ENCODE results near the gene GLI1. TPM values are rescaled to one million over a fixed set of nuclear protein-coding genes. Genes with fewer than 3 reads are reported as not detected.

Gene GLI1
- total RNA-seq, 4 donors from 2014 or later: 1.5 to 3.7 (median 2.9) TPM; not detected in 1

- no peak for TF ChIP-seq CTCF (IDR thresholded peaks at IDR 0.05; ENCODE audit: low read depth)
Measured at GRCh38 chr12:57475271-57476161, 15.9 kb downstream of the GLI1 start.

- no peak for TF ChIP-seq CTCF (IDR thresholded peaks at IDR 0.05; ENCODE audit: low read depth)
Measured at GRCh38 chr12:57476162-57476992, 16.8 kb downstream of the GLI1 start.

- no peak for TF ChIP-seq CTCF (IDR thresholded peaks at IDR 0.05; ENCODE audit: low read depth)
Measured at GRCh38 chr12:57476993-57477709, 17.6 kb downstream of the GLI1 start.

GRCh38 chr12:57477710-57478681 is 18.4 kb downstream of the GLI1 start:
- TF ChIP-seq CTCF (IDR thresholded peaks at IDR 0.05; ENCODE audit: low read depth): no peak

- TF ChIP-seq CTCF (IDR thresholded peaks at IDR 0.05; ENCODE audit: low read depth): no peak
Measured at GRCh38 chr12:57479043-57479375, 19.4 kb downstream of the GLI1 start.

- no peak for TF ChIP-seq CTCF (IDR thresholded peaks at IDR 0.05; ENCODE audit: low read depth)
Measured at GRCh38 chr12:57479376-57480115, 20.0 kb downstream of the GLI1 start, which contains the start of gene ARHGAP9. Gene ARHGAP9, minus strand, starts transcription at chr12:57479866. Its CDS starts 460 bp downstream, at chr12:57479406.
